A673 (cell line): ENCODE results near the gene ANKMY2.

Experiments
- CTCF ChIP-seq: fragments of 300-800, 200-600 bp; sonication (generic); conservative IDR thresholded peaks from 2 replicates; pipeline ENCODE4 v1.5.1; 2017; ENCODE audit warnings: low read depth, mild to moderate bottlenecking, antibody characterized with exemption, low read length, moderate library complexity, mixed read lengths
- EZH2 ChIP-seq: fragments of 200-600 bp; sonication (generic); IDR thresholded peaks from 2 replicates; pipeline ENCODE4 v1.6.1; 2017; ENCODE audit warnings: borderline replicate concordance, low read depth, mild to moderate bottlenecking, mixed read lengths, antibody characterized with exemption, low read length; ENCODE audit not compliant: poor library complexity, severe bottlenecking

DNA sequence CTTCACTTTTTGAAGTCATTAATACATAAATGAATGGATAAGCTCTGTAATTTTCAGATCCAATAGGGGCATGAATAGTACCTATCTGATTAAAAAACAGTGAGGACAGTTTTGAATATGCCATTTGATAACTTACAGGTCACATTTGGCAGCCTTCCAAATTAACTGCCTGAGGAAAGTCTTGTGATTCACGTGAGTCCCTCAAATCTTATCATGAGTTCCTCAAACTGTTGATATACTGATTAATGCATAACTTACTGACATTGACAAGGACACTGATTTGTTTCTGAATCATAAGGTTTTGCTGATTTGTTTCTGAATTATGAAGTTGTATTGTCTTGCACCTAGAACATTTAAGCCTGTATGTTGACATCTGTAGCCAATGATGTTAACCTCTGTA, 55.1 kb downstream of the ANKMY2 start:
- TF ChIP-seq CTCF, result no peak
- no peak for TF ChIP-seq EZH2
